Activated naive CD4-positive, alpha-beta T cell treated with anti-CD3 and anti-CD28 coated beads, Interleukin-2, amount 50 U/mL, for 72 hours (primary cell): Measurements from ENCODE around the gene TEKT4. TPM values are rescaled to one million over a fixed set of nuclear protein-coding genes. Genes with fewer than 3 reads are reported as not detected.

Source experiments
- total RNA-seq, 2 donors: library from RNA; stranded (reverse); gene quantifications; one replicate each; pipeline ENCODE4 v1.2.3, GENCODE V29; 2022

Gene TEKT4
- total RNA-seq, 2 donors from 2014 or later, result not detected

Other genes with a start within 250 kb of the TEKT4 start
- 10 to 100 TPM; 26.3 to 62.8 TPM for gene MAL, start 154.3 kb downstream of the TEKT4 start, total RNA-seq